ENCODE measurements around the gene MPL.

DNA sequence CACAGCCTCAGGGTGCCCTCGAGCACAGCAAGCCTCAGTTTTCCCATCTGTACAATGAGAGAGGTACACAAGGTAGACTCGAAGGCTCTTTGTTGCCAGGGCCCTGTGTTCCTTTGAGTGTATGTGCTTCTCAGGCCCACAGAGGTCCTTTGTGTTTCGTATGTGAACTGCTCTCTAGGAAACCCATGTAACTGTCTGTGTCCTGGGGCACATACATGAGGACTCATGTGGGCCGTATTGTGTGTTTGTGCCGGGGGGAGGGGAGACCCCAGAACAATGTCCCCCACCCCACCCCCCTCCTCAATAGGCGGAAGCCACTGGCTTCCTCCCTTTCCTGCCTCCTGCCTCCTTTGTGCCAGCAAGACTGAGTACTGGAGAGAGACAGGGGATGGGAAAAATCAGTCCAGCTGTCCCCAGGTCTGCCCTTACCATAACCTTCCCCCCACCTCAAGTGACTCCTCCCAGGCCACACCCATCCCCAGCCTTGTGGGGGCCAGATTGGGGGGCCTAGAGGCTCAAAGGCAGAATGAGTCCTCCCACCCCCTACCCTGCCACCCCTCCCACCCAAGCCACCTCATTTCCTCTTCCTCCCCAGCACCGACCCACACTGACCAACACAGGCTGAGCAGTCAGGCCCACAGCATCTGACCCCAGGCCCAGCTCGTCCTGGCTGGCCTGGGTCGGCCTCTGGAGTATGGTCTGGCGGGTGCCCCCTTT, 37.1 kb upstream of the MPL start, which contains the start of gene TIE1:
- TF ChIP-seq, protein P1, sequence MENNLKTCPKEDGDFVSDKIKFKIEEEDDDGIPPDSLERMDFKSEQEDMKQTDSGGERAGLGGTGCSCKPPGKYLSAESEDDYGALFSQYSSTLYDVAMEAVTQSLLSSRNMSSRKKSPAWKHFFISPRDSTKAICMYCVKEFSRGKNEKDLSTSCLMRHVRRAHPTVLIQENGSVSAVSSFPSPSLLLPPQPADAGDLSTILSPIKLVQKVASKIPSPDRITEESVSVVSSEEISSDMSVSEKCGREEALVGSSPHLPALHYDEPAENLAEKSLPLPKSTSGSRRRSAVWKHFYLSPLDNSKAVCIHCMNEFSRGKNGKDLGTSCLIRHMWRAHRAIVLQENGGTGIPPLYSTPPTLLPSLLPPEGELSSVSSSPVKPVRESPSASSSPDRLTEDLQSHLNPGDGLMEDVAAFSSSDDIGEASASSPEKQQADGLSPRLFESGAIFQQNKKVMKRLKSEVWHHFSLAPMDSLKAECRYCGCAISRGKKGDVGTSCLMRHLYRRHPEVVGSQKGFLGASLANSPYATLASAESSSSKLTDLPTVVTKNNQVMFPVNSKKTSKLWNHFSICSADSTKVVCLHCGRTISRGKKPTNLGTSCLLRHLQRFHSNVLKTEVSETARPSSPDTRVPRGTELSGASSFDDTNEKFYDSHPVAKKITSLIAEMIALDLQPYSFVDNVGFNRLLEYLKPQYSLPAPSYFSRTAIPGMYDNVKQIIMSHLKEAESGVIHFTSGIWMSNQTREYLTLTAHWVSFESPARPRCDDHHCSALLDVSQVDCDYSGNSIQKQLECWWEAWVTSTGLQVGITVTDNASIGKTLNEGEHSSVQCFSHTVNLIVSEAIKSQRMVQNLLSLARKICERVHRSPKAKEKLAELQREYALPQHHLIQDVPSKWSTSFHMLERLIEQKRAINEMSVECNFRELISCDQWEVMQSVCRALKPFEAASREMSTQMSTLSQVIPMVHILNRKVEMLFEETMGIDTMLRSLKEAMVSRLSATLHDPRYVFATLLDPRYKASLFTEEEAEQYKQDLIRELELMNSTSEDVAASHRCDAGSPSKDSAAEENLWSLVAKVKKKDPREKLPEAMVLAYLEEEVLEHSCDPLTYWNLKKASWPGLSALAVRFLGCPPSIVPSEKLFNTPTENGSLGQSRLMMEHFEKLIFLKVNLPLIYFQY (CRISPR knock-in tag; IDR thresholded peaks at IDR 0.05; ENCODE audit: borderline replicate concordance) = no peak
- TF ChIP-seq, protein P2, sequence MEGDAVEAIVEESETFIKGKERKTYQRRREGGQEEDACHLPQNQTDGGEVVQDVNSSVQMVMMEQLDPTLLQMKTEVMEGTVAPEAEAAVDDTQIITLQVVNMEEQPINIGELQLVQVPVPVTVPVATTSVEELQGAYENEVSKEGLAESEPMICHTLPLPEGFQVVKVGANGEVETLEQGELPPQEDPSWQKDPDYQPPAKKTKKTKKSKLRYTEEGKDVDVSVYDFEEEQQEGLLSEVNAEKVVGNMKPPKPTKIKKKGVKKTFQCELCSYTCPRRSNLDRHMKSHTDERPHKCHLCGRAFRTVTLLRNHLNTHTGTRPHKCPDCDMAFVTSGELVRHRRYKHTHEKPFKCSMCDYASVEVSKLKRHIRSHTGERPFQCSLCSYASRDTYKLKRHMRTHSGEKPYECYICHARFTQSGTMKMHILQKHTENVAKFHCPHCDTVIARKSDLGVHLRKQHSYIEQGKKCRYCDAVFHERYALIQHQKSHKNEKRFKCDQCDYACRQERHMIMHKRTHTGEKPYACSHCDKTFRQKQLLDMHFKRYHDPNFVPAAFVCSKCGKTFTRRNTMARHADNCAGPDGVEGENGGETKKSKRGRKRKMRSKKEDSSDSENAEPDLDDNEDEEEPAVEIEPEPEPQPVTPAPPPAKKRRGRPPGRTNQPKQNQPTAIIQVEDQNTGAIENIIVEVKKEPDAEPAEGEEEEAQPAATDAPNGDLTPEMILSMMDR (CRISPR knock-in tag; IDR thresholded peaks at IDR 0.05) = no peak
- TF ChIP-seq TCF12 (IDR thresholded peaks at IDR 0.05) = no peak
- TF ChIP-seq TCF12 (CRISPR knock-in tag; IDR thresholded peaks at IDR 0.05) = no peak
- TF ChIP-seq, protein P3, sequence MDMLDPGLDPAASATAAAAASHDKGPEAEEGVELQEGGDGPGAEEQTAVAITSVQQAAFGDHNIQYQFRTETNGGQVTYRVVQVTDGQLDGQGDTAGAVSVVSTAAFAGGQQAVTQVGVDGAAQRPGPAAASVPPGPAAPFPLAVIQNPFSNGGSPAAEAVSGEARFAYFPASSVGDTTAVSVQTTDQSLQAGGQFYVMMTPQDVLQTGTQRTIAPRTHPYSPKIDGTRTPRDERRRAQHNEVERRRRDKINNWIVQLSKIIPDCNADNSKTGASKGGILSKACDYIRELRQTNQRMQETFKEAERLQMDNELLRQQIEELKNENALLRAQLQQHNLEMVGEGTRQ (IDR thresholded peaks at IDR 0.05; ENCODE audit: low read depth, low read length) = no peak
- TF ChIP-seq, protein P3 (CRISPR knock-in tag; IDR thresholded peaks at IDR 0.05; ENCODE audit: borderline replicate concordance) = no peak
- no peak for TF ChIP-seq RAD21 (CRISPR knock-in tag; IDR thresholded peaks at IDR 0.05)
- TF ChIP-seq TMF1 (CRISPR knock-in tag; IDR thresholded peaks at IDR 0.05; ENCODE audit: low read depth) = no peak

All from HepG2 (cell line).